HEK293 (cell line): ENCODE data around the gene NANOG.
"Not testable (repeated sequence)": the region's sequence is repeated elsewhere in the genome, so short reads cannot be mapped to it uniquely, and the experiment has no call there.

Source experiments
- CTCF ChIA-PET: fragments of 350-600 bp; formaldehyde crosslinking; extraction: SDS; loops from one replicate; lab custom pipeline; 2021; ENCODE audit warnings: antibody characterized with exemption; lab: Yijun Ruan, JAX
- POLR2A ChIA-PET: fragments of 300-600 bp; formaldehyde crosslinking; extraction: SDS; loops from one replicate; lab custom pipeline; 2020; ENCODE audit warnings: antibody characterized with exemption, inconsistent platforms; lab: Yijun Ruan, JAX
- H3K27ac ChIP-seq: fragments of 200-500 bp; sonication (Bioruptor generic); 2 replicates; pipeline ENCODE4 v1.5.1; 2014; ENCODE audit warnings: low read depth, low read length, control low read depth, inconsistent platforms; ENCODE audit errors: extremely low read depth
- H3K36me3 ChIP-seq, 2 experiments: fragments of 200-500 bp in 1 of 2; sonication (Bioruptor generic) in 1 of 2; 1 replicate in 1 of 2; 2 replicates in 1 of 2; pipeline ENCODE4 v1.5.1; 2014 to 2017; ENCODE audit warnings: inconsistent platforms in 2 of 2, low read length in 2 of 2; ENCODE audit not compliant: control insufficient read depth in 2 of 2, insufficient read depth in 1 of 2
- H3K4me1 ChIP-seq: fragments of 200-500 bp; sonication (Bioruptor generic); 2 replicates; pipeline ENCODE4 v1.5.1; 2014; ENCODE audit warnings: mild to moderate bottlenecking, low read length, inconsistent platforms; ENCODE audit not compliant: control insufficient read depth, insufficient read depth
- H3K4me3 ChIP-seq: 2 replicates; pipeline ENCODE4 v1.5.1; 2011; ENCODE audit warnings: low read depth, mild to moderate bottlenecking, control low read depth, low read length, moderate library complexity
- H3K9me3 ChIP-seq: fragments of 200-500 bp; sonication (Bioruptor generic); 2 replicates; pipeline ENCODE4 v1.5.1; 2014; ENCODE audit warnings: low read depth, low read length, inconsistent platforms; ENCODE audit not compliant: control insufficient read depth, insufficient read depth
- BCL11B ChIP-seq: fragments of 450-650 bp; formaldehyde crosslinking; IDR thresholded peaks from 2 replicates; pipeline ENCODE4 v1.5.1; 2016; ENCODE audit warnings: low read depth, missing biosample characterization, missing genetic modification characterization
- IKZF3 ChIP-seq: fragments of 450-650 bp; IDR thresholded peaks from 2 replicates; pipeline ENCODE4 v1.5.0; 2018; ENCODE audit warnings: missing biosample characterization, mild to moderate bottlenecking, missing genetic modification characterization, moderate library complexity
- OSR2 ChIP-seq: fragments of 450-650 bp; formaldehyde crosslinking; IDR thresholded peaks from 2 replicates; pipeline ENCODE4 v1.5.1; 2016; ENCODE audit warnings: missing biosample characterization, missing genetic modification characterization
- PATZ1 ChIP-seq: fragments of 450-650 bp; formaldehyde crosslinking; IDR thresholded peaks from 2 replicates; pipeline ENCODE4 v1.5.1; 2016; ENCODE audit warnings: missing biosample characterization, missing genetic modification characterization
- SCRT1 ChIP-seq: fragments of 450-650 bp; formaldehyde crosslinking; IDR thresholded peaks from 2 replicates; pipeline ENCODE4 v1.5.1; 2016; ENCODE audit warnings: missing biosample characterization, missing genetic modification characterization, borderline replicate concordance
- TRIM28 ChIP-seq: IDR thresholded peaks from 2 replicates; pipeline ENCODE4 v1.6.1; 2011; ENCODE audit warnings: low read length, control low read depth, borderline replicate concordance
- WT1 ChIP-seq: fragments of 450-650 bp; formaldehyde crosslinking; IDR thresholded peaks from 2 replicates; pipeline ENCODE4 v1.5.1; 2016; ENCODE audit warnings: missing biosample characterization, missing genetic modification characterization
- ZBTB1 ChIP-seq: fragments of 450-650 bp; formaldehyde crosslinking; IDR thresholded peaks from 2 replicates; pipeline ENCODE4 v1.5.1; 2016; ENCODE audit warnings: missing biosample characterization, missing genetic modification characterization
- ZBTB21 ChIP-seq: fragments of 450-650 bp; formaldehyde crosslinking; IDR thresholded peaks from 2 replicates; pipeline ENCODE4 v1.5.1; 2017; ENCODE audit warnings: missing biosample characterization, missing genetic modification characterization
- ZNF10 ChIP-seq: fragments of 450-650 bp; formaldehyde crosslinking; IDR thresholded peaks from 2 replicates; pipeline ENCODE4 v1.5.1; 2017; ENCODE audit warnings: missing biosample characterization, missing genetic modification characterization
- ZNF184 ChIP-seq: fragments of 450-650 bp; IDR thresholded peaks from 2 replicates; pipeline ENCODE4 v1.5.1; 2018; ENCODE audit warnings: missing biosample characterization, mild to moderate bottlenecking, missing genetic modification characterization
- ZNF2 ChIP-seq: fragments of 450-650 bp; formaldehyde crosslinking; IDR thresholded peaks from 2 replicates; pipeline ENCODE4 v1.5.1; 2016; ENCODE audit warnings: missing biosample characterization, missing genetic modification characterization
- ZNF221 ChIP-seq: fragments of 450-650 bp; formaldehyde crosslinking; IDR thresholded peaks from 2 replicates; pipeline ENCODE4 v1.5.1; 2017; ENCODE audit warnings: missing biosample characterization, missing genetic modification characterization, borderline replicate concordance
- ZNF280D ChIP-seq: fragments of 450-650 bp; formaldehyde crosslinking; IDR thresholded peaks from 2 replicates; pipeline ENCODE4 v1.5.1; 2016; ENCODE audit warnings: missing biosample characterization, missing genetic modification characterization
- ZNF324 ChIP-seq: fragments of 450-650 bp; formaldehyde crosslinking; IDR thresholded peaks from 2 replicates; pipeline ENCODE4 v1.5.1; 2016; ENCODE audit warnings: missing biosample characterization, missing genetic modification characterization
- ZNF354C ChIP-seq: fragments of 450-650 bp; formaldehyde crosslinking; IDR thresholded peaks from 2 replicates; pipeline ENCODE4 v1.5.1; 2016; ENCODE audit warnings: missing biosample characterization, missing genetic modification characterization, low read depth, borderline replicate concordance
- ZNF404 ChIP-seq: fragments of 450-650 bp; formaldehyde crosslinking; IDR thresholded peaks from 2 replicates; pipeline ENCODE4 v1.5.1; 2017; ENCODE audit warnings: missing biosample characterization, missing genetic modification characterization
- ZNF514 ChIP-seq: fragments of 450-650 bp; formaldehyde crosslinking; IDR thresholded peaks from 2 replicates; pipeline ENCODE4 v1.5.1; 2016; ENCODE audit warnings: missing biosample characterization, missing genetic modification characterization
- ZNF549 ChIP-seq: fragments of 450-650 bp; IDR thresholded peaks from 2 replicates; pipeline ENCODE4 v1.5.1; 2018; ENCODE audit warnings: missing biosample characterization, missing genetic modification characterization, mild to moderate bottlenecking, inconsistent platforms, moderate library complexity
- ZNF629 ChIP-seq: fragments of 450-650 bp; formaldehyde crosslinking; IDR thresholded peaks from 2 replicates; pipeline ENCODE4 v1.5.1; 2017; ENCODE audit warnings: missing biosample characterization, missing genetic modification characterization
- ZNF664 ChIP-seq: fragments of 450-650 bp; formaldehyde crosslinking; IDR thresholded peaks from 2 replicates; pipeline ENCODE4 v1.5.1; 2016; ENCODE audit warnings: missing biosample characterization, missing genetic modification characterization
- ZNF776 ChIP-seq: fragments of 450-650 bp; formaldehyde crosslinking; IDR thresholded peaks from 2 replicates; pipeline ENCODE4 v1.5.0; 2017; ENCODE audit warnings: missing biosample characterization, missing genetic modification characterization, borderline replicate concordance
- ZNF791 ChIP-seq: fragments of 450-650 bp; formaldehyde crosslinking; IDR thresholded peaks from 2 replicates; pipeline ENCODE4 v1.5.1; 2016; ENCODE audit warnings: missing biosample characterization, missing genetic modification characterization
- ZSCAN30 ChIP-seq: fragments of 450-650 bp; IDR thresholded peaks from 2 replicates; pipeline ENCODE4 v1.5.1; 2018; ENCODE audit warnings: missing biosample characterization, mild to moderate bottlenecking, missing genetic modification characterization, moderate library complexity

The NANOG gene

GRCh38 chr12:7835116-7835515 is 45.9 kb downstream of the NANOG start (continued):
- TF ChIP-seq PATZ1 (tag by site-specific recombination) (no peak), ZNF791 (no peak), ZNF664 (tag by site-specific recombination) (no peak), ZNF629 (tag by site-specific recombination) (no peak), ZNF776 (no peak), WT1 (no peak), ZBTB21 (tag by site-specific recombination) (no peak), ZNF549 (no peak)

GRCh38 chr12:7835766-7836165 is 46.6 kb downstream of the NANOG start:
- ChIA-PET POLR2A (no interaction called here), CTCF (interaction anchor here (0.8 to 1.3 kb wide), 3 partner anchors 24 to 159 kb away, joined by 3 to 7 read pairs (median 3); no protein-coding TSS in a partner anchor)
- H3K27ac ChIP-seq, result no peak overlapping the region

GRCh38 chr12:7837366-7837765 is 48.2 kb downstream of the NANOG start:
- H3K9me3 ChIP-seq, result no peaks in the 10 kb centered on the region
- TF ChIP-seq TRIM28, result no peak
- TF ChIP-seq ZNF514 (tag by site-specific recombination), result no peak
- TF ChIP-seq ZNF221 (tag by site-specific recombination), result no peak
- no peak for TF ChIP-seq ZNF184 (tag by site-specific recombination)
- TF ChIP-seq ZNF280D (tag by site-specific recombination), result no peak
- no peak for TF ChIP-seq IKZF3 (tag by site-specific recombination)
- TF ChIP-seq ZNF404, result no peak
- no peak for TF ChIP-seq ZSCAN30 (tag by site-specific recombination)
- TF ChIP-seq SCRT1 (tag by site-specific recombination), result no peak
- TF ChIP-seq, all 188 proteins: peak for 0
- CTCF ChIA-PET, result interaction anchor here (0.7 to 1.2 kb wide), 2 partner anchors 23 to 71 kb away, joined by 4 read pairs; no protein-coding TSS in a partner anchor
- POLR2A ChIA-PET, result no interaction called here
- H3K36me3 ChIP-seq, result no peaks in the 10 kb centered on the region
- H3K27ac ChIP-seq, result no peak overlapping the region
- no peak overlapping the region for H3K4me3 ChIP-seq
- H3K4me1 ChIP-seq, result no peaks in the 10 kb centered on the region

More at GRCh38 chr12:7835766-7836165, 46.6 kb downstream of the NANOG start:
- H3K4me1 ChIP-seq, result no peaks in the 10 kb centered on the region
- H3K4me3 ChIP-seq, result no peak overlapping the region
- TF ChIP-seq WT1 (no peak), ZBTB1 (tag by site-specific recombination) (no peak), ZNF10 (tag by site-specific recombination) (no peak), ZNF354C (tag by site-specific recombination) (no peak), OSR2 (tag by site-specific recombination) (no peak), ZNF324 (tag by site-specific recombination) (no peak), BCL11B (tag by site-specific recombination) (no peak), ZNF2 (tag by site-specific recombination) (no peak)
- H3K9me3 ChIP-seq, result no peaks in the 10 kb centered on the region
- no peaks in the 10 kb centered on the region for H3K36me3 ChIP-seq

GRCh38 chr12:7839226-7839625 is 50.0 kb downstream of the NANOG start:
- H3K4me3 ChIP-seq, POLR2A ChIA-PET, H3K4me1 ChIP-seq, CTCF ChIA-PET, H3K27ac ChIP-seq, H3K9me3 ChIP-seq, H3K36me3 ChIP-seq: not testable (repeated sequence)
